DND-41 (cell line): ENCODE data around the gene PACRG.

Source experiments
- ATAC-seq: fragments of 200-7000 bp; cut with Tn5 transposase; 3 replicates; pipeline ENCODE4 v1.9.1; 2021; ENCODE audit warnings: low read depth; ENCODE audit not compliant: insufficient read depth
- DNase-seq: peaks from one replicate; pipeline ENCODE4 v3.0.0-alpha.2; 2020
- H2AFZ ChIP-seq: 2 replicates; pipeline ENCODE4 v1.6.0; 2012; ENCODE audit warnings: low read depth, low read length
- H3K27ac ChIP-seq: 2 replicates; pipeline ENCODE4 v1.5.1; 2012; ENCODE audit warnings: low read length, inconsistent platforms
- H3K27me3 ChIP-seq: fragments of 200-600 bp; sonication (generic); 2 replicates; pipeline ENCODE4 v1.6.0; 2012; ENCODE audit warnings: low read length, mild to moderate bottlenecking, inconsistent platforms; ENCODE audit not compliant: insufficient read depth, poor library complexity
- H3K36me3 ChIP-seq: 2 replicates; pipeline ENCODE4 v1.5.1; 2012; ENCODE audit warnings: low read length, inconsistent platforms; ENCODE audit not compliant: insufficient read depth
- H3K4me1 ChIP-seq: 2 replicates; pipeline ENCODE4 v1.5.1; 2012; ENCODE audit warnings: mild to moderate bottlenecking, low read length; ENCODE audit not compliant: insufficient read depth
- H3K4me2 ChIP-seq: 2 replicates; pipeline ENCODE4 v1.6.0; 2012; ENCODE audit warnings: mild to moderate bottlenecking, moderate library complexity, low read length, inconsistent platforms; ENCODE audit not compliant: insufficient read depth
- H3K4me3 ChIP-seq, 2 experiments: fragments of 200-600 bp in 1 of 2; shearing (Covaris generic) in 1 of 2; 2 replicates each; pipeline ENCODE4 v1.5.1; 2012 to 2016; ENCODE audit warnings: inconsistent platforms in 2 of 2, low read length in 2 of 2, mild to moderate bottlenecking in 2 of 2, low read depth in 1 of 2, moderate library complexity in 1 of 2
- H3K79me2 ChIP-seq: 2 replicates; pipeline ENCODE4 v1.6.0; 2012; ENCODE audit warnings: low read length, inconsistent platforms; ENCODE audit not compliant: insufficient read depth
- H3K9ac ChIP-seq: 2 replicates; pipeline ENCODE4 v1.6.0; 2012; ENCODE audit warnings: low read depth, mild to moderate bottlenecking, inconsistent platforms, low read length, moderate library complexity
- H3K9me3 ChIP-seq: 2 replicates; pipeline ENCODE4 v1.5.1; 2012; ENCODE audit warnings: low read length, moderate library complexity, mild to moderate bottlenecking, inconsistent platforms; ENCODE audit not compliant: insufficient read depth, severe bottlenecking
- H4K20me1 ChIP-seq: 2 replicates; pipeline ENCODE4 v1.6.0; 2012; ENCODE audit warnings: low read length; ENCODE audit not compliant: insufficient read depth
- CTCF ChIP-seq: IDR thresholded peaks from 2 replicates; pipeline ENCODE4 v1.5.1; 2012; ENCODE audit warnings: borderline replicate concordance, low read length, moderate library complexity, mild to moderate bottlenecking; ENCODE audit not compliant: poor library complexity, severe bottlenecking; ENCODE audit errors: extremely low read depth
- EZH2 ChIP-seq: IDR thresholded peaks from 3 replicates; pipeline ENCODE4 v1.6.1; 2012; ENCODE audit warnings: borderline replicate concordance, low read depth, mild to moderate bottlenecking, moderate library complexity, low read length, inconsistent platforms; ENCODE audit not compliant: severe bottlenecking

Gene PACRG

GRCh38 chr6:163062790-163063189 is 335.0 kb downstream of the PACRG start:
- no peak overlapping the region for H3K9ac ChIP-seq
- H3K27me3 ChIP-seq, result no peaks in the 10 kb centered on the region
- no peaks in the 10 kb centered on the region for H3K79me2 ChIP-seq
- no peaks in the 10 kb centered on the region for H3K4me1 ChIP-seq
- H3K4me2 ChIP-seq, result no peak overlapping the region
- H3K27ac ChIP-seq, result no peak overlapping the region
- H4K20me1 ChIP-seq, result no peaks in the 10 kb centered on the region
- no peak overlapping the region for H2AFZ ChIP-seq
- DNase-seq (no peak), ATAC-seq (no peak)
- no peak for TF ChIP-seq EZH2
- TF ChIP-seq CTCF, result no peak
- no peaks in the 10 kb centered on the region for H3K36me3 ChIP-seq
- no peak overlapping the region for H3K4me3 ChIP-seq
- H3K9me3 ChIP-seq, result no peaks in the 10 kb centered on the region

- Histone ChIP-seq H3K27ac (no peak overlapping the region), H3K4me2 (no peak overlapping the region), H3K4me1 (no peaks in the 10 kb centered on the region), H3K27me3 (no peaks in the 10 kb centered on the region), H3K9me3 (no peaks in the 10 kb centered on the region), H3K36me3 (no peaks in the 10 kb centered on the region), H3K9ac (no peak overlapping the region), H3K4me3 (no peak overlapping the region), H3K79me2 (no peaks in the 10 kb centered on the region), H4K20me1 (no peaks in the 10 kb centered on the region), H2AFZ (no peak overlapping the region)
- DNase-seq (no peak), ATAC-seq (no peak)
- no peak for TF ChIP-seq EZH2
- TF ChIP-seq CTCF, result no peak
Observed at GRCh38 chr6:163063561-163063960, 335.8 kb downstream of the PACRG start.

GRCh38 chr6:163064397-163064796 is 336.6 kb downstream of the PACRG start:
- no peak overlapping the region for H3K4me3 ChIP-seq
- no peak for ATAC-seq
- H3K9ac ChIP-seq, result no peak overlapping the region
- no peak overlapping the region for H2AFZ ChIP-seq
- no peaks in the 10 kb centered on the region for H4K20me1 ChIP-seq
- no peaks in the 10 kb centered on the region for H3K9me3 ChIP-seq
- no peak overlapping the region for H3K27ac ChIP-seq
- H3K79me2 ChIP-seq, result no peaks in the 10 kb centered on the region
- no peak overlapping the region for H3K4me2 ChIP-seq
- DNase-seq, result no peak
- no peaks in the 10 kb centered on the region for H3K4me1 ChIP-seq
- no peaks in the 10 kb centered on the region for H3K27me3 ChIP-seq
- no peaks in the 10 kb centered on the region for H3K36me3 ChIP-seq
- no peak for TF ChIP-seq EZH2
- no peak for TF ChIP-seq CTCF

- Histone ChIP-seq H2AFZ (no peak overlapping the region), H3K36me3 (no peaks in the 10 kb centered on the region), H3K4me3 (no peak overlapping the region), H4K20me1 (no peaks in the 10 kb centered on the region), H3K79me2 (no peaks in the 10 kb centered on the region), H3K9me3 (no peaks in the 10 kb centered on the region), H3K9ac (no peak overlapping the region), H3K27ac (no peak overlapping the region), H3K4me1 (no peaks in the 10 kb centered on the region), H3K4me2 (no peak overlapping the region), H3K27me3 (no peaks in the 10 kb centered on the region)
- TF ChIP-seq CTCF (no peak), EZH2 (no peak)
- no peak for DNase-seq
- ATAC-seq, result no peak
Observed at GRCh38 chr6:163066200-163066599, 338.4 kb downstream of the PACRG start.
